Measurements from ENCODE around the gene SEPHS1. TPM values are rescaled to one million over a fixed set of nuclear protein-coding genes. Genes with fewer than 3 reads are reported as not detected.

Gene SEPHS1
- total RNA-seq, 2 donors from 2014 or later, result 127 to 268 TPM

GRCh38 chr10:13395540-13395939 is 47.4 kb upstream of the SEPHS1 start:
- Histone ChIP-seq H3K4me3 (ENCODE audit: low read length) (no peak overlapping the region), H3K27me3 (ENCODE audit: control insufficient read depth, insufficient read depth, low read length, poor library complexity, severe bottlenecking) (no peaks in the 10 kb centered on the region), H3K9ac (ENCODE audit: extremely low read depth, low read length, poor library complexity, severe bottlenecking) (no peak overlapping the region), H3K9me3 (ENCODE audit: control insufficient read depth, low read length) (peaks cover 3% of the 10 kb centered on the region), H3K27ac (ENCODE audit: low read depth, low read length) (no peak overlapping the region), H3K36me3 (ENCODE audit: control insufficient read depth, insufficient read depth, low read length) (no peaks in the 10 kb centered on the region), H3K4me1 (ENCODE audit: control insufficient read depth, insufficient read depth, low read length) (no peaks in the 10 kb centered on the region)
- Mint-ChIP-seq H3K9me3 (peaks cover 8% of the 10 kb centered on the region), H3K27ac (no peak overlapping the region), H3K4me3 (no peak overlapping the region), H3K27me3 (ENCODE audit: insufficient read depth) (peaks cover 8% of the 10 kb centered on the region), H3K4me1 (peaks cover 7% of the 10 kb centered on the region), H3K36me3 (ENCODE audit: low read depth) (no peaks in the 10 kb centered on the region)
- no peak for DNase-seq
- no peak for TF ChIP-seq CTCF (conservative IDR thresholded peaks at IDR 0.05)
- 90 to 100% methylated on average over 2 to 3 of the region's 3 CpGs for WGBS, 2 experiments (ENCODE audit: insufficient coverage in 1 of 2, insufficient read length in 1 of 2)

GRCh38 chr10:13393640-13394039 is 45.5 kb upstream of the SEPHS1 start:
- peaks cover 8% of the 10 kb centered on the region for H3K27me3 Mint-ChIP-seq (ENCODE audit: insufficient read depth)
- Histone ChIP-seq H3K36me3 (ENCODE audit: control insufficient read depth, insufficient read depth, low read length) (no peaks in the 10 kb centered on the region), H3K4me3 (ENCODE audit: low read length) (no peak overlapping the region), H3K4me1 (ENCODE audit: control insufficient read depth, insufficient read depth, low read length) (no peaks in the 10 kb centered on the region), H3K9me3 (ENCODE audit: control insufficient read depth, low read length) (no peaks in the 10 kb centered on the region), H3K9ac (ENCODE audit: extremely low read depth, low read length, poor library complexity, severe bottlenecking) (no peak overlapping the region), H3K27ac (ENCODE audit: low read depth, low read length) (no peak overlapping the region), H3K27me3 (ENCODE audit: control insufficient read depth, insufficient read depth, low read length, poor library complexity, severe bottlenecking) (no peaks in the 10 kb centered on the region)
- no peaks in the 10 kb centered on the region for H3K36me3 Mint-ChIP-seq (ENCODE audit: low read depth)
- H3K27ac Mint-ChIP-seq, result no peak overlapping the region
- no peaks in the 10 kb centered on the region for H3K9me3 Mint-ChIP-seq
- H3K4me3 Mint-ChIP-seq, result no peak overlapping the region
- no peak for TF ChIP-seq CTCF (conservative IDR thresholded peaks at IDR 0.05)
- DNase-seq, result no peak
- 96% methylated on average over 3 of the region's 4 CpGs; no CpG with 5 or more reads in 1 of the 2 experiments for WGBS, 2 experiments (ENCODE audit: insufficient coverage in 1 of 2, insufficient read length in 1 of 2)
- peaks cover 7% of the 10 kb centered on the region for H3K4me1 Mint-ChIP-seq

- H3K27me3 ChIP-seq (ENCODE audit: control insufficient read depth, insufficient read depth, low read length, poor library complexity, severe bottlenecking), result no peaks in the 10 kb centered on the region
- H3K27ac ChIP-seq (ENCODE audit: low read depth, low read length), result no peak overlapping the region
- no peaks in the 10 kb centered on the region for H3K9me3 ChIP-seq (ENCODE audit: control insufficient read depth, low read length)
- H3K9me3 Mint-ChIP-seq, result no peaks in the 10 kb centered on the region
- peaks cover 7% of the 10 kb centered on the region for H3K4me1 Mint-ChIP-seq
- no peaks in the 10 kb centered on the region for H3K36me3 ChIP-seq (ENCODE audit: control insufficient read depth, insufficient read depth, low read length)
- no peak overlapping the region for H3K27ac Mint-ChIP-seq
- peaks cover 9% of the 10 kb centered on the region for H3K27me3 Mint-ChIP-seq (ENCODE audit: insufficient read depth)
- TF ChIP-seq CTCF (conservative IDR thresholded peaks at IDR 0.05), result no peak
- 93% methylated on average over 5 of the region's 5 CpGs for WGBS, 2 experiments (ENCODE audit: insufficient coverage in 1 of 2, insufficient read length in 1 of 2)
- no peak overlapping the region for H3K4me3 Mint-ChIP-seq
- H3K4me3 ChIP-seq (ENCODE audit: low read length), result no peak overlapping the region
- H3K9ac ChIP-seq (ENCODE audit: extremely low read depth, low read length, poor library complexity, severe bottlenecking), result no peak overlapping the region
- no peaks in the 10 kb centered on the region for H3K36me3 Mint-ChIP-seq (ENCODE audit: low read depth)
- H3K4me1 ChIP-seq (ENCODE audit: control insufficient read depth, insufficient read depth, low read length), result no peaks in the 10 kb centered on the region
- no peak for DNase-seq
Observed at GRCh38 chr10:13392701-13393100, 44.6 kb upstream of the SEPHS1 start.
